Tibial nerve (tissue), 4 donors: ENCODE data around the gene PHF3.
A peak's percentile ranks its signal among the peaks of the same experiment; 100 is the strongest.

Experiments used
- EP300 ChIP-seq, 2 donors: sonication (generic); formaldehyde crosslinking; IDR thresholded peaks; one replicate each; pipeline ENCODE4 v1.6.1; 2017; ENCODE audit warnings: antibody characterized with exemption in 2 of 2, mild to moderate bottlenecking in 1 of 2
- POLR2A ChIP-seq, 2 donors: fragments of 450-650 bp; IDR thresholded peaks; one replicate each; pipeline ENCODE4 v1.6.1; 2017; ENCODE audit warnings: antibody characterized with exemption in 2 of 2, mild to moderate bottlenecking in 2 of 2, moderate library complexity in 2 of 2
- TF ChIP-seq, protein P1 (sequence below), 5 experiments: fragments of 200-600 bp in 3 of 5; fragments of 450-650 bp in 2 of 5; sonication (generic) in 3 of 5; IDR thresholded peaks; one replicate each; pipeline ENCODE4 v1.5.1; 2016 to 2019; ENCODE audit warnings: antibody characterized with exemption in 5 of 5, mild to moderate bottlenecking in 3 of 5, moderate library complexity in 2 of 5

DNA sequence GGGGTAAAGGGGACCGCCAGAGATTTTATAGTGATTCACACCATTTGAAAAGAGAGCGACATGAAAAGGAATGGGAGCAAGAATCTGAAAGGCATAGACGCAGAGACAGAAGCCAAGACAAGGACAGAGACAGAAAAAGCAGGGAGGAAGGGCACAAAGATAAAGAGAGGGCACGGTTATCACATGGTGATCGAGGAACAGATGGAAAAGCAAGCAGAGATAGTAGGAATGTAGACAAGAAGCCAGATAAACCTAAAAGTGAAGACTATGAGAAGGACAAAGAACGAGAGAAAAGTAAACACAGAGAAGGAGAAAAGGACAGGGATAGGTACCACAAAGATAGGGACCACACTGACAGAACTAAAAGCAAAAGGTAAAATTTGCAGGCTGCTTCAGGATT, 77.7 kb downstream of the PHF3 start:
- TF ChIP-seq, protein P1, sequence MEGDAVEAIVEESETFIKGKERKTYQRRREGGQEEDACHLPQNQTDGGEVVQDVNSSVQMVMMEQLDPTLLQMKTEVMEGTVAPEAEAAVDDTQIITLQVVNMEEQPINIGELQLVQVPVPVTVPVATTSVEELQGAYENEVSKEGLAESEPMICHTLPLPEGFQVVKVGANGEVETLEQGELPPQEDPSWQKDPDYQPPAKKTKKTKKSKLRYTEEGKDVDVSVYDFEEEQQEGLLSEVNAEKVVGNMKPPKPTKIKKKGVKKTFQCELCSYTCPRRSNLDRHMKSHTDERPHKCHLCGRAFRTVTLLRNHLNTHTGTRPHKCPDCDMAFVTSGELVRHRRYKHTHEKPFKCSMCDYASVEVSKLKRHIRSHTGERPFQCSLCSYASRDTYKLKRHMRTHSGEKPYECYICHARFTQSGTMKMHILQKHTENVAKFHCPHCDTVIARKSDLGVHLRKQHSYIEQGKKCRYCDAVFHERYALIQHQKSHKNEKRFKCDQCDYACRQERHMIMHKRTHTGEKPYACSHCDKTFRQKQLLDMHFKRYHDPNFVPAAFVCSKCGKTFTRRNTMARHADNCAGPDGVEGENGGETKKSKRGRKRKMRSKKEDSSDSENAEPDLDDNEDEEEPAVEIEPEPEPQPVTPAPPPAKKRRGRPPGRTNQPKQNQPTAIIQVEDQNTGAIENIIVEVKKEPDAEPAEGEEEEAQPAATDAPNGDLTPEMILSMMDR (IDR thresholded peaks at IDR 0.05) = no peak
- TF ChIP-seq POLR2A (IDR thresholded peaks at IDR 0.05) (no peak), EP300 (IDR thresholded peaks at IDR 0.05) (peak in 1 of 2 donors; percentile 14)
